ENCODE data around the gene PDCD1.
"Not testable (repeated sequence)": the region's sequence is repeated elsewhere in the genome, so short reads cannot be mapped to it uniquely, and the experiment has no call there.

DNA sequence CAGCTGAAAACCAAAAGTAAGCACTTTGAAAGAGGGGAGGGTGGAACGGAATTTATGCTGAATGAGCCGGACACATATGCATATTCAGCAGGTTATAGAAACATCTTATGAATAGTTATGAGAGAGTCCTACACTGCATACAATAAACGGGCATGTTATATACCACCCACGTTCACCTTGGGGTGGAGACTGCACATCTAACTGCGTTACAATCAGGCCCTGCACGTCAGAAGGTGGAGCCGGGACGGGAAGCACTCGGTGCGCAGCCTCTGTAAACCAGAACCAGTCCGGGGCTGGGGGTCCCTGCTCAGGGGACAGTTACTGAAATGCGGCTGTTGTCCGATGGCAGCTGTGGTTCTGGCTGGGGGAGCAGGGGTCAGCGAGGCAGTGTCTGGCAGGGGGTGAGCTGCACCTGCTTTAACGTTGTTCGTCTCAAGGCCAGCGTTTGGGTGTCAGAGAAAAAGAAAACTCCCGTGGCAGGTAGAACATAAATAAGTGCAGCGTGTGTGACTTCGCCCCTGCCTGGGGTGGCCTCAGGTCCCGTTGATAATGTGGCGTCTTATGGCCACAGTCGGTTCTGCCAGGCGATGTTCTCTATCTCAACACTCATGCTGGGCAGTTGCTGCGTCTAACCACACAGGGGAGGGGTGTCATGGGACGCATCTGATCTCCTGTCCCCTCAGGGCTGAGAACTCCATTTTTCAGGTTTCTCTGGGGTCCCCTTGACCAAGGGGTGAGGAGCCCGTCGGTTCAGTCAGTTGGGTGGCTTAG, 24.8 kb downstream of the PDCD1 start:
- TF ChIP-seq, protein P1, sequence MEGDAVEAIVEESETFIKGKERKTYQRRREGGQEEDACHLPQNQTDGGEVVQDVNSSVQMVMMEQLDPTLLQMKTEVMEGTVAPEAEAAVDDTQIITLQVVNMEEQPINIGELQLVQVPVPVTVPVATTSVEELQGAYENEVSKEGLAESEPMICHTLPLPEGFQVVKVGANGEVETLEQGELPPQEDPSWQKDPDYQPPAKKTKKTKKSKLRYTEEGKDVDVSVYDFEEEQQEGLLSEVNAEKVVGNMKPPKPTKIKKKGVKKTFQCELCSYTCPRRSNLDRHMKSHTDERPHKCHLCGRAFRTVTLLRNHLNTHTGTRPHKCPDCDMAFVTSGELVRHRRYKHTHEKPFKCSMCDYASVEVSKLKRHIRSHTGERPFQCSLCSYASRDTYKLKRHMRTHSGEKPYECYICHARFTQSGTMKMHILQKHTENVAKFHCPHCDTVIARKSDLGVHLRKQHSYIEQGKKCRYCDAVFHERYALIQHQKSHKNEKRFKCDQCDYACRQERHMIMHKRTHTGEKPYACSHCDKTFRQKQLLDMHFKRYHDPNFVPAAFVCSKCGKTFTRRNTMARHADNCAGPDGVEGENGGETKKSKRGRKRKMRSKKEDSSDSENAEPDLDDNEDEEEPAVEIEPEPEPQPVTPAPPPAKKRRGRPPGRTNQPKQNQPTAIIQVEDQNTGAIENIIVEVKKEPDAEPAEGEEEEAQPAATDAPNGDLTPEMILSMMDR (IDR thresholded peaks at IDR 0.05), result not testable (repeated sequence)
- TF ChIP-seq ZFX (IDR thresholded peaks at IDR 0.05; ENCODE audit: borderline replicate concordance), result not testable (repeated sequence)
